CD4-positive, alpha-beta T cell (primary cell): ENCODE data around the gene LCE7A. TPM values are rescaled to one million over a fixed set of nuclear protein-coding genes. Genes with fewer than 3 reads are reported as not detected.

ENCODE experiments used
- ATAC-seq: fragments of 200-7000 bp; cut with Tn5 transposase; one replicate; pipeline ENCODE4 v1.10.0; 2022; ENCODE audit warnings: mild to moderate bottlenecking; ENCODE audit not compliant: poor library complexity
- CTCF ChIA-PET: fragments of 350-600 bp; sonication (Branson Sonifier 250); formaldehyde crosslinking; loops from one replicate; lab custom pipeline; 2021; ENCODE audit warnings: antibody characterized with exemption, inconsistent platforms; lab: Charles Lee
- POLR2A ChIA-PET: fragments of 350-600 bp; sonication (Branson Sonifier 250); formaldehyde crosslinking; loops from one replicate; lab custom pipeline; 2021; ENCODE audit warnings: antibody characterized with exemption, inconsistent platforms; lab: Charles Lee
- DNase-seq, 14 experiments: peaks; one replicate each; pipeline ENCODE4 v3.0.0-alpha.2; 2013 to 2020; ENCODE audit warnings: mixed read lengths in 2 of 14
- H3K27ac ChIP-seq, 2 donors: one replicate each; pipeline versions ENCODE4 v1.5.1 to v1.7.0; 2013; ENCODE audit warnings: low read length in 2 of 2, low read depth in 1 of 2, mild to moderate bottlenecking in 1 of 2
- H3K27me3 ChIP-seq, 2 experiments: 1 replicate in 1 of 2; 2 replicates in 1 of 2; pipeline versions ENCODE4 v1.6.1 to v1.7.0; 2013; ENCODE audit warnings: low read length in 2 of 2, control low read depth in 1 of 2, mild to moderate bottlenecking in 1 of 2, moderate library complexity in 1 of 2; ENCODE audit not compliant: insufficient read depth in 2 of 2, control insufficient read depth in 1 of 2
- H3K36me3 ChIP-seq: one replicate; pipeline ENCODE4 v1.6.1; 2013; ENCODE audit warnings: low read length, control low read depth; ENCODE audit not compliant: insufficient read depth
- H3K4me1 ChIP-seq: one replicate; pipeline ENCODE4 v1.6.1; 2013; ENCODE audit warnings: low read length, control low read depth; ENCODE audit not compliant: insufficient read depth
- H3K4me3 ChIP-seq: one replicate; pipeline ENCODE4 v1.5.1; 2013; ENCODE audit warnings: mild to moderate bottlenecking, low read length, moderate library complexity
- H3K9me3 ChIP-seq, 2 experiments: 1 replicate in 1 of 2; 2 replicates in 1 of 2; pipeline versions ENCODE4 v1.6.1 to v1.7.0; 2013; ENCODE audit warnings: low read length in 2 of 2, mild to moderate bottlenecking in 2 of 2, control low read depth in 1 of 2, moderate library complexity in 1 of 2; ENCODE audit not compliant: control insufficient read depth in 1 of 2, insufficient read depth in 1 of 2
- H3K27ac Mint-ChIP-seq: one replicate; pipeline ENCODE4 v1.8.0; 2020; ENCODE audit warnings: mixed read lengths
- H3K27me3 Mint-ChIP-seq: one replicate; pipeline ENCODE4 v1.8.0; 2021; ENCODE audit warnings: mixed read lengths
- H3K36me3 Mint-ChIP-seq: one replicate; pipeline ENCODE4 v1.8.0; 2021; ENCODE audit warnings: low read depth, mixed read lengths
- H3K4me1 Mint-ChIP-seq: one replicate; pipeline ENCODE4 v1.8.0; 2021; ENCODE audit warnings: low read depth, mixed read lengths
- H3K4me3 Mint-ChIP-seq: one replicate; pipeline ENCODE4 v1.8.0; 2020; ENCODE audit warnings: mild to moderate bottlenecking, mixed read lengths
- H3K9me3 Mint-ChIP-seq: one replicate; pipeline ENCODE4 v1.8.0; 2020; ENCODE audit warnings: mixed read lengths
- intact Hi-C, 2 experiments: fragments of 100-400 bp; cut with DNase I in 1 of 2; cut with micrococcal nuclease in 1 of 2; formaldehyde crosslinking; loops; one replicate each; pipeline versions ENCODE4 v1.15.1 to v1.9.0; 2023 to 2025; cut with DNase I, micrococcal nuclease
- total RNA-seq, 174 experiments: library from RNA in 2 of 174; stranded (reverse) in 2 of 174; gene quantifications; one replicate each; pipeline ENCODE4 v1.2.3 and lab custom pipeline; 2021 to 2026
- TF ChIP-seq, protein P1 (sequence below): fragments of 200-600 bp; IDR thresholded peaks from one replicate; pipeline ENCODE4 v1.8.0; 2022; ENCODE audit warnings: antibody characterized with exemption, mild to moderate bottlenecking

Gene LCE7A
- total RNA-seq, 2 experiments from 2014 or later, result not detected

DNA sequence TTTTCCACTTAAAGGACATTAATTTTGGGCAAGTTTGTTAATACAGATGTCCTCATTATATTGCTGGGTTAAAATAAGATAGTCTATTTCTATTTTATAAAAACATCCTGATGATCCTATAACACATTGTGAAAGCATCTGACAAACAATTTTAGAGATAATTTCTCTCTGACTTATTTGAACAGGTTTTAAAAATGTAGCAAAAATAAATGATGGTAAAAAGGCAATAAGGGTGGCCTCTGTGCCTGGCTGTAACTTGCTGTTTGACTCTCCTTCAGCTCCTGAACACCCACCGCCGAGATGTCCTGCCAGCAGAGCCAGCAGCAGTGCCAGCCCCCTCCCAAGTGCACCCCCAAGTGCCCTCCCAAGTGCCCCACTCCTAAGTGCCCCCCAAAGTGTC is 32.6 kb upstream of the LCE7A start, which contains the start of gene LCE1A:
LCE1A (plus strand) TSS at position 301 of the 400 bp plus-strand sequence; CDS start at position 301, 0 bp downstream.
- H3K27me3 ChIP-seq, result peaks cover 10 to 12% of the 10 kb centered on the region in 2 experiments
- POLR2A ChIA-PET, result no interaction called here
- H3K27me3 Mint-ChIP-seq, result peaks cover 55% of the 10 kb centered on the region
- ATAC-seq (no peak), DNase-seq (no peak)
- H3K36me3 Mint-ChIP-seq, result no peaks in the 10 kb centered on the region
- no peaks in the 10 kb centered on the region for H3K9me3 ChIP-seq
- H3K9me3 Mint-ChIP-seq, result no peaks in the 10 kb centered on the region
- no peaks in the 10 kb centered on the region for H3K36me3 ChIP-seq
- CTCF ChIA-PET, result no interaction called here
- intact Hi-C loops, result no loop called here
- H3K4me1 ChIP-seq, result no peaks in the 10 kb centered on the region
- no peak within 1 kb of the TSS for H3K4me3 ChIP-seq
- no peak within 1 kb of the TSS for H3K27ac Mint-ChIP-seq
- TF ChIP-seq, protein P1, sequence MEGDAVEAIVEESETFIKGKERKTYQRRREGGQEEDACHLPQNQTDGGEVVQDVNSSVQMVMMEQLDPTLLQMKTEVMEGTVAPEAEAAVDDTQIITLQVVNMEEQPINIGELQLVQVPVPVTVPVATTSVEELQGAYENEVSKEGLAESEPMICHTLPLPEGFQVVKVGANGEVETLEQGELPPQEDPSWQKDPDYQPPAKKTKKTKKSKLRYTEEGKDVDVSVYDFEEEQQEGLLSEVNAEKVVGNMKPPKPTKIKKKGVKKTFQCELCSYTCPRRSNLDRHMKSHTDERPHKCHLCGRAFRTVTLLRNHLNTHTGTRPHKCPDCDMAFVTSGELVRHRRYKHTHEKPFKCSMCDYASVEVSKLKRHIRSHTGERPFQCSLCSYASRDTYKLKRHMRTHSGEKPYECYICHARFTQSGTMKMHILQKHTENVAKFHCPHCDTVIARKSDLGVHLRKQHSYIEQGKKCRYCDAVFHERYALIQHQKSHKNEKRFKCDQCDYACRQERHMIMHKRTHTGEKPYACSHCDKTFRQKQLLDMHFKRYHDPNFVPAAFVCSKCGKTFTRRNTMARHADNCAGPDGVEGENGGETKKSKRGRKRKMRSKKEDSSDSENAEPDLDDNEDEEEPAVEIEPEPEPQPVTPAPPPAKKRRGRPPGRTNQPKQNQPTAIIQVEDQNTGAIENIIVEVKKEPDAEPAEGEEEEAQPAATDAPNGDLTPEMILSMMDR, result no peak
- H3K27ac ChIP-seq, result no peak within 1 kb of the TSS
- no peak within 1 kb of the TSS for H3K4me3 Mint-ChIP-seq
- H3K4me1 Mint-ChIP-seq, result no peaks in the 10 kb centered on the region

DNA sequence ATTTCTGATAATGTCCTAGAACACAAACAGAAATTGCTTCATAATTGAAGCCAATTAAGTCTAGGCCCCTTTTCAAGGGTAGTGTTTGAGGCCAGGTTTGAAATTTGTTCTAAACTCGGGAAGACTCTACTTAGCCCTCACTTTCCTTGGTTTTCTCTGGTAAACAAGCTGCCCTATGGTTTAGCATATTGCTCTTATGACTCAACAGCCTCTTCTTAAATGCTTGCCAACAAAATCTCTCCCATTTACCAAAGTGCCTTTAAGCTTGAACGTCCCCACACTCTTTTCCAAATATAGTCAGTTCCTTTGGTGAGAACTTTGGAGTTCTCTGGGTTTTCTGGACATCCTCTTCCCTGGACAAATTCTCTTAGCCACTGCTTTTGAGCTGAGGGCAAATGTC is 22.9 kb upstream of the LCE7A start:
- H3K4me3 ChIP-seq, result no peak overlapping the region
- ChIA-PET CTCF (no interaction called here), POLR2A (no interaction called here)
- intact Hi-C loops, result no loop called here
- no peaks in the 10 kb centered on the region for H3K4me1 ChIP-seq
- Mint-ChIP-seq H3K27ac (no peak overlapping the region), H3K4me1 (no peaks in the 10 kb centered on the region), H3K36me3 (no peaks in the 10 kb centered on the region), H3K4me3 (no peak overlapping the region), H3K9me3 (no peaks in the 10 kb centered on the region), H3K27me3 (peaks cover 5% of the 10 kb centered on the region)
- TF ChIP-seq, protein P1, result no peak
- DNase-seq, result no peak
- no peak overlapping the region for H3K27ac ChIP-seq
- H3K9me3 ChIP-seq, result no peaks in the 10 kb centered on the region
- H3K27me3 ChIP-seq, result no peaks in the 10 kb centered on the region
- no peaks in the 10 kb centered on the region for H3K36me3 ChIP-seq
- ATAC-seq, result no peak

DNA sequence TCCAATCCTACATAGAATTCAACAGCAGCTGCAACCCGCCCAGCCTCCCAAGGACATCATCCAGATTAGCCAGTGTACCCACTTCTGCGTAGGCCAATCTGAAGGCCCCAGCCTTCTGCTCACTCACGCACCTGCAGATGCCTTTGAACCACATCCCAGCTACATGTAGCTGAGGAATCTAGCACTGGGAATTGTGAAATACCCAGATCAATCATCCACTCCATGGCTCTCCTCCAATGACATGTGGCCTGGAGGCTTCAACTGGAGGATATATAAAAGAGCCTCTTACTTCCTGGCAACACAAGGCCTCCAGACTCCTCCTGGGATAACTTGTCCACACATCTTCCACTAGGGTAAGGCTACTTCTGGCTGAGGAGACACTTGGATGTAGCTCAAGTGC is 17.2 kb upstream of the LCE7A start, which contains the start of gene LCE6A:
LCE6A (plus strand) TSS at position 301 of the 400 bp plus-strand sequence. CDS start 665 bp downstream, outside the sequence.
- CTCF ChIA-PET, result no interaction called here
- H3K4me3 Mint-ChIP-seq, result no peak within 1 kb of the TSS

More for the DNA sequence above, 17.2 kb upstream of the LCE7A start, which contains the start of gene LCE6A:
- H3K4me1 Mint-ChIP-seq, result no peaks in the 10 kb centered on the region
- H3K36me3 Mint-ChIP-seq, result no peaks in the 10 kb centered on the region
- peaks cover 25% of the 10 kb centered on the region for H3K27me3 Mint-ChIP-seq
- intact Hi-C loops, result no loop called here
- H3K27ac ChIP-seq, result no peak within 1 kb of the TSS
- no peaks in the 10 kb centered on the region for H3K36me3 ChIP-seq
- H3K4me1 ChIP-seq, result no peaks in the 10 kb centered on the region
- TF ChIP-seq, protein P1, result no peak
- H3K4me3 ChIP-seq, result no peak within 1 kb of the TSS
- H3K27ac Mint-ChIP-seq, result no peak within 1 kb of the TSS
- H3K9me3 Mint-ChIP-seq, result no peaks in the 10 kb centered on the region
- DNase-seq (no peak), ATAC-seq (no peak)
- peaks cover 0 to 10% of the 10 kb centered on the region in 2 experiments for H3K27me3 ChIP-seq
- H3K9me3 ChIP-seq, result no peaks in the 10 kb centered on the region
- POLR2A ChIA-PET, result no interaction called here
